ENCODE measurements around the gene WASF2. TPM values are rescaled to one million over a fixed set of nuclear protein-coding genes. Genes with fewer than 3 reads are reported as not detected.

Gene WASF2
- total and polyA plus RNA-seq, 12 donors: 17.4 to 159 (median 60.9) TPM

- 92 to 94% (median 92%) methylated on average over 10 to 21 of the region's 21 CpGs for WGBS, 4 donors
- Histone ChIP-seq H3K36me3 (replicated peaks in 1 of 2) (peaks cover 0 to 72% of the 10 kb centered on the region in 2 donors), H3K9me3 (replicated peaks in 1 of 3) (no peaks in the 10 kb centered on the region), H3K4me3 (no peak overlapping the region), H3K4me1 (replicated peaks in 1 of 2) (peaks cover 0 to 5% of the 10 kb centered on the region in 2 donors), H3K27me3 (no peaks in the 10 kb centered on the region), H3K27ac (no peak overlapping the region)
- intact Hi-C loops (cut with DNase I): loop anchor here (5.0 to 10.0 kb wide), 2 partner anchors 34 to 53 kb away; partner anchors contain the start of gene GPR3 (in 2 of the 2)
- TF ChIP-seq POLR2A (IDR thresholded peaks at IDR 0.05) (no peak), CTCF (IDR thresholded peaks at IDR 0.05) (no peak)
- no peak for DNase-seq
These were observed 131.7 kb downstream of the WASF2 start for GRCh38 chr1:27358038-27358927.

GRCh38 chr1:27357281-27358037 is 132.5 kb downstream of the WASF2 start:
- Histone ChIP-seq H3K4me3 (peak overlapping the region in 1 of 4 donors; percentile 14), H3K27me3 (no peaks in the 10 kb centered on the region), H3K9me3 (replicated peaks in 1 of 3) (no peaks in the 10 kb centered on the region), H3K27ac (no peak overlapping the region), H3K36me3 (replicated peaks in 1 of 2) (peaks cover 0 to 64% of the 10 kb centered on the region in 2 donors), H3K4me1 (replicated peaks in 1 of 2) (peaks cover 0 to 5% of the 10 kb centered on the region in 2 donors)
- whole genome bisulfite sequencing, 4 donors: 25 to 42% (median 31%) methylated on average over 7 to 40 of the region's 40 CpGs
- TF ChIP-seq POLR2A (IDR thresholded peaks at IDR 0.05) (no peak), CTCF (IDR thresholded peaks at IDR 0.05) (peak; percentile 92 to 99 (median 98))
- DNase-seq: peak; percentile 70 to 89 (median 82)
- intact Hi-C loops (cut with DNase I): loop anchor here (5.0 to 10.0 kb wide), 2 partner anchors 35 to 53 kb away; partner anchors contain the start of gene GPR3 (in 2 of the 2)

GRCh38 chr1:27356619-27357280 is 133.2 kb downstream of the WASF2 start:
- H3K27ac ChIP-seq: no peak overlapping the region
- WGBS, 4 donors: 82 to 83% (median 82%) methylated on average over 19 to 37 of the region's 37 CpGs
- no peak overlapping the region for H3K4me3 ChIP-seq
- no peaks in the 10 kb centered on the region for H3K27me3 ChIP-seq
- no peaks in the 10 kb centered on the region for H3K9me3 ChIP-seq (replicated peaks in 1 of 3)
- intact Hi-C loops (cut with DNase I): loop anchor here (5.0 to 10.0 kb wide), 2 partner anchors 36 to 52 kb away; partner anchors contain the start of gene GPR3 (in 2 of the 2)
- TF ChIP-seq CTCF (IDR thresholded peaks at IDR 0.05) (no peak), POLR2A (IDR thresholded peaks at IDR 0.05) (no peak)
- peaks cover 0 to 5% of the 10 kb centered on the region in 2 donors for H3K4me1 ChIP-seq (replicated peaks in 1 of 2)
- no peak for DNase-seq
- H3K36me3 ChIP-seq (replicated peaks in 1 of 2): peaks cover 0 to 57% of the 10 kb centered on the region in 2 donors
